K562 (cell line): ENCODE results near the gene POU3F1. TPM values are rescaled to one million over a fixed set of nuclear protein-coding genes. Genes with fewer than 3 reads are reported as not detected.

Experiments used
- ATAC-seq: fragments of 200-7000 bp; cut with Tn5 transposase; 3 replicates; pipeline ENCODE4 v1.9.1; 2020; ENCODE audit warnings: moderate library complexity
- BruUV-seq: library from RNA; stranded (reverse); fragments of 400-500 nt; replicated peaks from 2 replicates; lab custom pipeline; 2021; lab: Mats Ljungman, UMichigan
- CTCF ChIA-PET: fragments of 300-600 bp; formaldehyde crosslinking; extraction: SDS; loops from one replicate; lab custom pipeline; 2021; ENCODE audit warnings: low intra/inter-chr PET ratio; lab: Yijun Ruan, JAX
- POLR2A ChIA-PET: fragments of 300-600, 350-650 bp; sonication (Branson Sonifier 250); formaldehyde crosslinking; extraction: SDS; loops from one replicate; lab custom pipeline; 2021; ENCODE audit warnings: antibody characterized with exemption, inconsistent platforms; lab: Yijun Ruan, JAX
- DNase-seq, 4 experiments: peaks; one replicate each; pipeline versions ENCODE4 v3.0.0 to v3.0.0-alpha.2; 2011 to 2018; ENCODE audit warnings: low spot score in 3 of 4, mixed read lengths in 3 of 4; ENCODE audit errors: extremely low read depth in 1 of 4
- FAIRE-seq: peaks from 2 replicates; lab custom pipeline; 2011; peaks lifted over from hg19 to GRCh38; lab: Jason Lieb, UNC
- H2AFZ ChIP-seq: 2 replicates; pipeline ENCODE4 v1.6.0; 2011; ENCODE audit warnings: low read depth, low read length, control low read depth, inconsistent platforms
- H3K27ac ChIP-seq: fragments of 200-600 bp; 3 replicates; pipeline ENCODE4 v1.8.0; 2011; ENCODE audit warnings: low read depth, mild to moderate bottlenecking, control low read depth, inconsistent platforms, low read length, moderate library complexity, mixed read lengths; ENCODE audit errors: extremely low read depth
- H3K27me3 ChIP-seq, 2 experiments: fragments of 300-600 bp in 1 of 2; 2 replicates in 1 of 2; 3 replicates in 1 of 2; pipeline versions ENCODE4 v1.6.0 to v1.8.0; 2011; ENCODE audit warnings: inconsistent platforms in 2 of 2, low read length in 2 of 2, mild to moderate bottlenecking in 1 of 2, mixed read lengths in 1 of 2, moderate library complexity in 1 of 2; ENCODE audit not compliant: control insufficient read depth in 2 of 2, insufficient read depth in 2 of 2
- H3K36me3 ChIP-seq: fragments of 300-600 bp; 3 replicates; pipeline ENCODE4 v1.8.0; 2011; ENCODE audit warnings: mild to moderate bottlenecking, low read length, inconsistent platforms; ENCODE audit not compliant: control insufficient read depth, insufficient read depth
- H3K4me1 ChIP-seq, 2 experiments: fragments of 200-600 bp in 1 of 2; replicated peaks in 1 of 2; 2 replicates in 1 of 2; 3 replicates in 1 of 2; pipeline versions ENCODE4 v1.5.1 to v1.8.0; 2011; ENCODE audit warnings: inconsistent platforms in 2 of 2, low read length in 2 of 2, mild to moderate bottlenecking in 1 of 2, mixed read lengths in 1 of 2, moderate library complexity in 1 of 2; ENCODE audit not compliant: control insufficient read depth in 2 of 2, insufficient read depth in 2 of 2
- H3K4me2 ChIP-seq: 2 replicates; pipeline ENCODE4 v1.6.1; 2011; ENCODE audit warnings: low read length, control low read depth, inconsistent platforms, mixed read lengths; ENCODE audit not compliant: insufficient read depth
- H3K4me3 ChIP-seq: fragments of 200-600 bp; sonication (generic), shearing (Covaris generic); 2 replicates; pipeline ENCODE4 v1.5.1; 2016; ENCODE audit warnings: control low read depth, inconsistent platforms
- H3K79me2 ChIP-seq: fragments of 200-600 bp; 3 replicates; pipeline ENCODE4 v1.8.0; 2011; ENCODE audit warnings: low read length, inconsistent platforms; ENCODE audit not compliant: control insufficient read depth, insufficient read depth
- H3K9ac ChIP-seq, 2 experiments: 2 replicates each; pipeline versions ENCODE4 v1.6.0 to v1.6.1; 2011; ENCODE audit warnings: low read depth in 2 of 2, low read length in 2 of 2, control low read depth in 1 of 2, inconsistent platforms in 1 of 2, mild to moderate bottlenecking in 1 of 2, mixed read lengths in 1 of 2; ENCODE audit not compliant: insufficient read depth in 1 of 2
- H3K9me1 ChIP-seq: one replicate; pipeline ENCODE4 v1.6.0; 2011; ENCODE audit warnings: inconsistent platforms, mild to moderate bottlenecking, low read length, moderate library complexity; ENCODE audit not compliant: control insufficient read depth, insufficient read depth
- H3K9me3 ChIP-seq: replicated peaks from 2 replicates; pipeline ENCODE4 v1.5.1; 2011; ENCODE audit warnings: low read depth, low read length, inconsistent platforms; ENCODE audit not compliant: control insufficient read depth, insufficient read depth
- H4K20me1 ChIP-seq: replicated peaks from 2 replicates; pipeline ENCODE4 v1.6.1; 2011; ENCODE audit warnings: low read length, inconsistent platforms, mixed read lengths; ENCODE audit not compliant: control insufficient read depth, insufficient read depth
- ATF4 ChIP-seq: fragments of 450-650 bp; formaldehyde crosslinking; IDR thresholded peaks from 2 replicates; pipeline ENCODE4 v1.4.0; 2022; ENCODE audit warnings: mild to moderate bottlenecking, moderate library complexity
- BHLHE40 ChIP-seq: IDR thresholded peaks from 2 replicates; pipeline ENCODE4 v1.6.1; 2011; ENCODE audit warnings: low read length, improper control_type of control experiment
- EHMT2 ChIP-seq: fragments of 450-650 bp; IDR thresholded peaks from 2 replicates; pipeline ENCODE4 v1.6.1; 2018; ENCODE audit warnings: antibody characterized with exemption
- FIP1L1 ChIP-seq: fragments of 200-400 bp; formaldehyde crosslinking; IDR thresholded peaks from 2 replicates; pipeline ENCODE4 v1.6.1; 2018; ENCODE audit warnings: mild to moderate bottlenecking, low read depth, low read length; ENCODE audit not compliant: poor library complexity, severe bottlenecking
- FOXK1 ChIP-seq: sonication (generic); formaldehyde crosslinking; IDR thresholded peaks from 2 replicates; pipeline ENCODE4 v1.8.0; 2022; ENCODE audit warnings: missing genetic modification reagents, mild to moderate bottlenecking, borderline replicate concordance
- MLLT1 ChIP-seq, 2 experiments: fragments of 450-650 bp; IDR thresholded peaks; 2 replicates each; pipeline ENCODE4 v1.6.1; 2016
- OTX1 ChIP-seq: fragments of 450-650 bp; formaldehyde crosslinking; IDR thresholded peaks from 2 replicates; pipeline ENCODE4 v1.4.0; 2022; ENCODE audit warnings: mild to moderate bottlenecking
- RBM15 ChIP-seq: fragments of 200-400 bp; formaldehyde crosslinking; IDR thresholded peaks from 2 replicates; pipeline ENCODE4 v1.6.1; 2018; ENCODE audit warnings: mild to moderate bottlenecking, low read length, moderate library complexity; ENCODE audit not compliant: insufficient read depth
- SRSF1 ChIP-seq: fragments of 200-400 bp; formaldehyde crosslinking; IDR thresholded peaks from 2 replicates; pipeline ENCODE4 v1.6.1; 2017; ENCODE audit warnings: mild to moderate bottlenecking, low read depth, low read length, moderate library complexity
- XRCC5 ChIP-seq: fragments of 200-400 bp; formaldehyde crosslinking; IDR thresholded peaks from 2 replicates; pipeline ENCODE4 v1.6.1; 2017; ENCODE audit warnings: low read depth, mild to moderate bottlenecking, low read length
- ZBTB12 ChIP-seq: fragments of 250-450 bp; sonication (Bioruptor Pico); IDR thresholded peaks from 2 replicates; pipeline ENCODE4 v1.4.0; 2020
- ZFPM2 ChIP-seq: fragments of 250-450 bp; sonication (Bioruptor Pico); IDR thresholded peaks from 2 replicates; pipeline ENCODE4 v1.5.1; 2022; ENCODE audit warnings: mild to moderate bottlenecking
- ZNF57 ChIP-seq: fragments of 450-650 bp; formaldehyde crosslinking; IDR thresholded peaks from 2 replicates; pipeline ENCODE4 v1.4.0; 2020; ENCODE audit warnings: mild to moderate bottlenecking, moderate library complexity
- ZNF592 ChIP-seq: fragments of 450-650 bp; IDR thresholded peaks from 2 replicates; pipeline ENCODE4 v1.6.1; 2017; ENCODE audit warnings: antibody characterized with exemption, mild to moderate bottlenecking
- ZNF764 ChIP-seq: fragments of 250-450 bp; sonication (Bioruptor Pico); IDR thresholded peaks from 2 replicates; pipeline ENCODE4 v1.4.0; 2020; ENCODE audit warnings: low read depth, mild to moderate bottlenecking, moderate library complexity
- WGBS: fragments of 100-300 bp; shearing (Covaris generic); methylation state at CpG from one replicate; pipeline ENCODE4 v1.1.6; 2016; ENCODE audit warnings: low coverage, mixed read lengths; ENCODE audit not compliant: insufficient coverage; ENCODE audit errors: missing lambda C conversion rate; 5-methylcytosine and 5-hydroxymethylcytosine counted together
- in situ Hi-C: fragments of 300-500 bp; cut with MboI; formaldehyde crosslinking; loops from 4 replicates; pipeline ENCODE4 v1.15.0; 2018; ENCODE audit warnings: inconsistent platforms, mixed read lengths
- intact Hi-C: fragments of 100-400 bp; cut with micrococcal nuclease; formaldehyde crosslinking; loops from 2 replicates; pipeline ENCODE4 v1.14.2; 2022
- polyA plus RNA-seq, 8 experiments: library from polyadenylated mRNA; depleted of rRNA in 4 of 8; stranded (reverse) in 5 of 8; unstranded in 3 of 8; fragments of >200 nt; fragmentation: Nextera tagmentation in 2 of 8; fragmentation: Illumina TruSeq in 1 of 8; extraction: Ambion mirVana in 2 of 8; extraction: Trizol in 1 of 8; gene quantifications; 2 replicates each; pipeline versions ENCODE4 v1.2.1 to v1.2.3, GENCODE V29; 2011 to 2014; ENCODE audit warnings: inconsistent platforms in 1 of 8, missing spikeins in 1 of 8
- total RNA-seq, 7 experiments: library from RNA; depleted of rRNA in 6 of 7; stranded (reverse); fragments of >200 nt in 6 of 7; fragmentation: Illumina TruSeq in 2 of 7; extraction: Trizol in 2 of 7; gene quantifications; 2 replicates each; pipeline versions ENCODE4 v1.2.1 to v1.2.3, GENCODE V29; 2011 to 2021; ENCODE audit warnings: low replicate concordance in 1 of 7

Gene POU3F1
- total and polyA plus RNA-seq, 9 of the 15 experiments (the other 6 are each of a cell fraction or from before 2014, with no cell fraction given) = 0.09 TPM; not detected in 8

GRCh38 chr1:38076038-38076437, 29.4 kb upstream of the POU3F1 start:
- no peak overlapping the region for H3K4me2 ChIP-seq
- H2AFZ ChIP-seq = no peak overlapping the region
- no peaks in the 10 kb centered on the region for H3K79me2 ChIP-seq
- H3K9ac ChIP-seq = no peak overlapping the region
- in situ Hi-C loops (no loop called here), intact Hi-C loops (no loop called here)
- H3K9me3 ChIP-seq = no peaks in the 10 kb centered on the region
- H3K4me3 ChIP-seq = no peak overlapping the region
- POLR2A ChIA-PET = no interaction called here
- H3K27me3 ChIP-seq = peaks cover 7 to 25% of the 10 kb centered on the region in 2 experiments; a peak in 4 of 5 replicates
- no peaks in the 10 kb centered on the region for H3K36me3 ChIP-seq
- ATAC-seq (peak; percentile 81), DNase-seq (peak; percentile 60 to 74 (median 66)), FAIRE-seq (peak; percentile 35)
- no TSS peak for BruUV-seq
- no peak overlapping the region for H3K27ac ChIP-seq
- CTCF ChIA-PET = no interaction called here
- no peaks in the 10 kb centered on the region for H3K9me1 ChIP-seq
- no peaks in the 10 kb centered on the region for H3K4me1 ChIP-seq
- H4K20me1 ChIP-seq = peaks cover 23% of the 10 kb centered on the region
- 3% methylated on average over 6 of the region's 6 CpGs for WGBS
- TF ChIP-seq XRCC5 (no peak), OTX1 (CRISPR knock-in tag) (no peak), ATF4 (peak; percentile 35; the same call in 1 of the 2 replicates), MLLT1 (IDR thresholded peaks at IDR 0.05) (no peak), ZNF592 (no peak), FOXK1 (CRISPR knock-in tag) (0 out of 2 replicates have a peak, but pooled peaks have one; percentile 16), SRSF1 (no peak), FIP1L1 (no peak), ZNF764 (CRISPR knock-in tag) (no peak), ZFPM2 (CRISPR knock-in tag) (no peak), BHLHE40 (no peak), ZBTB12 (CRISPR knock-in tag) (no peak), EHMT2 (peak; percentile 99), ZNF57 (no peak), RBM15 (no peak)
